Liver (tissue), 9 donors: ENCODE results near the gene COL26A1. TPM values are rescaled to one million over a fixed set of nuclear protein-coding genes. Genes with fewer than 3 reads are reported as not detected.

Source experiments
- DNase-seq: peaks from one replicate; pipeline ENCODE4 v3.0.0-alpha.2; 2017; ENCODE audit warnings: low spot score
- H3K27ac ChIP-seq, 2 donors: one replicate each; pipeline ENCODE4 v1.7.0; 2013; ENCODE audit warnings: inconsistent platforms in 2 of 2, low read length in 2 of 2, control low read depth in 1 of 2, low read depth in 1 of 2, mild to moderate bottlenecking in 1 of 2
- H3K27me3 ChIP-seq, 4 donors: one replicate each; pipeline versions ENCODE4 v1.6.1 to v1.7.0; 2013; ENCODE audit warnings: low read length in 3 of 4, inconsistent platforms in 1 of 4, mild to moderate bottlenecking in 1 of 4, moderate library complexity in 1 of 4; ENCODE audit not compliant: control insufficient read depth in 4 of 4, insufficient read depth in 4 of 4
- H3K36me3 ChIP-seq, 4 donors: one replicate each; pipeline versions ENCODE4 v1.6.1 to v1.7.0; 2013; ENCODE audit warnings: low read length in 3 of 4, mild to moderate bottlenecking in 3 of 4, low read depth in 1 of 4, moderate library complexity in 1 of 4; ENCODE audit not compliant: control insufficient read depth in 4 of 4, insufficient read depth in 3 of 4
- H3K4me1 ChIP-seq, 4 donors: one replicate each; pipeline versions ENCODE4 v1.6.1 to v1.7.0; 2013; ENCODE audit warnings: low read length in 3 of 4, mild to moderate bottlenecking in 3 of 4, moderate library complexity in 1 of 4; ENCODE audit not compliant: control insufficient read depth in 4 of 4, insufficient read depth in 4 of 4
- H3K4me3 ChIP-seq, 3 donors: one replicate each; pipeline versions ENCODE4 v1.6.1 to v1.7.0; 2013; ENCODE audit warnings: low read length in 3 of 3, control low read depth in 1 of 3, low read depth in 1 of 3, mild to moderate bottlenecking in 1 of 3
- H3K9ac ChIP-seq, 2 donors: one replicate each; pipeline ENCODE4 v1.7.0; 2013; ENCODE audit warnings: low read length in 2 of 2, mild to moderate bottlenecking in 2 of 2, moderate library complexity in 2 of 2, control low read depth in 1 of 2, low read depth in 1 of 2
- H3K9me3 ChIP-seq, 4 donors: one replicate each; pipeline versions ENCODE4 v1.6.1 to v1.7.0; 2013; ENCODE audit warnings: low read length in 3 of 4; ENCODE audit not compliant: control insufficient read depth in 4 of 4
- EGR1 ChIP-seq, 2 donors: IDR thresholded peaks; 2 replicates each; pipeline ENCODE4 v1.6.1; 2016 to 2018; ENCODE audit warnings: antibody characterized with exemption in 2 of 2, low read depth in 2 of 2
- FOXA1 ChIP-seq: IDR thresholded peaks from 2 replicates; pipeline ENCODE4 v1.6.1; 2016; ENCODE audit warnings: antibody characterized with exemption
- FOXA2 ChIP-seq: IDR thresholded peaks from 2 replicates; pipeline ENCODE4 v1.6.1; 2016; ENCODE audit warnings: antibody characterized with exemption
- GABPA ChIP-seq, 2 donors: IDR thresholded peaks in 1 of 2; conservative IDR thresholded peaks in 1 of 2; 2 replicates each; pipeline ENCODE4 v1.6.1; 2016; ENCODE audit warnings: antibody characterized with exemption in 2 of 2, mild to moderate bottlenecking in 1 of 2, moderate library complexity in 1 of 2
- HNF4A ChIP-seq, 2 donors: conservative IDR thresholded peaks; 2 replicates each; pipeline ENCODE4 v1.6.1; 2016; ENCODE audit warnings: antibody characterized with exemption in 2 of 2, mild to moderate bottlenecking in 2 of 2
- HNF4G ChIP-seq: IDR thresholded peaks from 2 replicates; pipeline ENCODE4 v1.6.1; 2016; ENCODE audit warnings: antibody characterized with exemption
- JUND ChIP-seq, 2 donors: IDR thresholded peaks; 2 replicates each; pipeline ENCODE4 v1.6.1; 2016; ENCODE audit warnings: antibody characterized with exemption in 2 of 2
- NR2F2 ChIP-seq: IDR thresholded peaks from 2 replicates; pipeline ENCODE4 v1.6.1; 2016; ENCODE audit warnings: antibody characterized with exemption
- RAD21 ChIP-seq, 2 donors: IDR thresholded peaks; 2 replicates each; pipeline ENCODE4 v1.6.1; 2016; ENCODE audit warnings: antibody characterized with exemption in 2 of 2, mild to moderate bottlenecking in 2 of 2
- RXRA ChIP-seq, 2 donors: IDR thresholded peaks; 2 replicates each; pipeline ENCODE4 v1.6.1; 2017 to 2018; ENCODE audit warnings: antibody characterized with exemption in 2 of 2, mild to moderate bottlenecking in 1 of 2
- SP1 ChIP-seq: IDR thresholded peaks from 2 replicates; pipeline ENCODE4 v1.6.1; 2018; ENCODE audit warnings: antibody characterized with exemption, mild to moderate bottlenecking
- TAF1 ChIP-seq: conservative IDR thresholded peaks from 2 replicates; pipeline ENCODE4 v1.6.1; 2016; ENCODE audit warnings: antibody characterized with exemption, mild to moderate bottlenecking
- YY1 ChIP-seq: IDR thresholded peaks from 2 replicates; pipeline ENCODE4 v1.6.1; 2016; ENCODE audit warnings: antibody characterized with exemption, mild to moderate bottlenecking
- WGBS: extraction: QIAGEN DNeasy Blood & Tissue Kit; methylation state at CpG from one replicate; pipeline ENCODE4 v1.1.7; 2013; 5-methylcytosine and 5-hydroxymethylcytosine counted together
- polyA plus RNA-seq, 2 donors: library from polyadenylated mRNA; stranded (reverse) in 1 of 2; unstranded in 1 of 2; fragments of 200-250 nt in 1 of 2; fragments of >200 nt in 1 of 2; fragmentation: Nextera tagmentation in 1 of 2; extraction: Ambion mirVana in 1 of 2; gene quantifications; one replicate each; pipeline versions ENCODE4 v1.2.1 to v1.2.3, GENCODE V29; 2013 to 2015
- total RNA-seq, 2 donors: library from RNA; depleted of rRNA; stranded (reverse); fragments of >200 nt; gene quantifications; one replicate each; pipeline ENCODE4 v1.2.3, GENCODE V29; 2014
- TF ChIP-seq, protein P1 (sequence below): IDR thresholded peaks from 2 replicates; pipeline ENCODE4 v1.6.1; 2016; ENCODE audit warnings: antibody characterized with exemption, mild to moderate bottlenecking
- TF ChIP-seq, protein P2 (sequence below): IDR thresholded peaks from 2 replicates; pipeline ENCODE4 v1.6.1; 2016; ENCODE audit warnings: antibody characterized with exemption
- TF ChIP-seq, protein P3 (sequence below): fragments of 150-350 bp; IDR thresholded peaks from 2 replicates; pipeline ENCODE4 v1.5.1; 2017; ENCODE audit warnings: improper control_type of control experiment, low read depth, low read length; ENCODE audit not compliant: missing input control
- TF ChIP-seq, protein P4 (sequence below): IDR thresholded peaks from 2 replicates; pipeline ENCODE4 v1.6.1; 2016; ENCODE audit warnings: antibody characterized with exemption
- TF ChIP-seq, protein P5 (sequence below): IDR thresholded peaks from 2 replicates; pipeline ENCODE4 v1.6.1; 2016; ENCODE audit warnings: antibody characterized with exemption
- donor health status: healthy.
- donor health status: healthy.
- donor health status: healthy.
- donor health status: healthy.
- donor health status: healthy.

The COL26A1 gene
- total and polyA plus RNA-seq, 4 donors = 0.76 to 1.8 (median 0.96) TPM

DNA sequence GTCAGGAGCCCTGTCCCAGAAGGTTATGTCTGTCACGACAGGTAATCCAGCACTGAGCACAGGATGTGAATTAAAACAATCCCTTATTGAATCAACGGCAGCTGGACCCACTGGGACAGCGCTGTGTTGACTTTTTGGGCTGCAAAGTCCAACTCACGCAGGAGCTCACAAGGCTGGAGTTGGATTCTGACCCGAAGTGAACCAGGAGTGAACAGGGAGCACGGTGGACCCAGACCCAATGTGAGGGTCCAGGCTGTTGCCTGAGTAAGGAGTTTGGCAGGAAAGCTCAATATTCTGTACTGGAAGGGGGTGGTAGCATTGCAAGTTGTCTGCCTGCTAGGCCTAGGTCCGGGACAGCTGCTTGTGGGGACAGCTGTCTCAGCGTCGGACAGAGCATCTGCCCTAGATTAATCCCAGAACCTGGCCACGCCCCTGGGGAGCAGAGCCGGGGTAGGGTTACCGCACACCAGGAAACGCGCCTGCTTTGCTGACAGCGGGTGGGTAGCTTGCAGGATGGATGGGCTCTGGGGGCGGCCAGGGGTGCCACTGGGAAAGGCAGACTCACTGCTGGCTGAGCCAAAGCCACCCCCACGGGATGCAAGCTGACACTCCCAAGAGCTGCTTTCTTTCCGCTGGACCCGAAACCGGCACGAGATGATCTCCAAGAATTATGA lies 24.0 kb downstream of the COL26A1 start:
- no peaks in the 10 kb centered on the region for H3K36me3 ChIP-seq
- 13% methylated on average over 21 of the region's 21 CpGs for WGBS
- H3K4me3 ChIP-seq = peak overlapping the region in 2 of 3 donors; percentile 23 to 28
- TF ChIP-seq RAD21 (IDR thresholded peaks at IDR 0.05) (peak in 1 of 2 donors; percentile 38), JUND (IDR thresholded peaks at IDR 0.05) (peak in 1 of 2 donors; percentile 27), HNF4A (conservative IDR thresholded peaks at IDR 0.05) (peak; percentile 98), GABPA (IDR thresholded peaks at IDR 0.05 in 1 of 2, conservative IDR thresholded peaks at IDR 0.05 in 1 of 2) (no peak), RXRA (IDR thresholded peaks at IDR 0.05) (peak; percentile 94 to 96), SP1 (peak; percentile 99), EGR1 (IDR thresholded peaks at IDR 0.05; ENCODE audit: low read depth in 2 of 2) (no peak), TAF1 (no peak), HNF4G (peak; percentile 89), NR2F2 (peak; percentile 33), FOXA2 (peak; percentile 96), FOXA1 (peak; percentile 86), YY1 (no peak)
- TF ChIP-seq, protein P1, sequence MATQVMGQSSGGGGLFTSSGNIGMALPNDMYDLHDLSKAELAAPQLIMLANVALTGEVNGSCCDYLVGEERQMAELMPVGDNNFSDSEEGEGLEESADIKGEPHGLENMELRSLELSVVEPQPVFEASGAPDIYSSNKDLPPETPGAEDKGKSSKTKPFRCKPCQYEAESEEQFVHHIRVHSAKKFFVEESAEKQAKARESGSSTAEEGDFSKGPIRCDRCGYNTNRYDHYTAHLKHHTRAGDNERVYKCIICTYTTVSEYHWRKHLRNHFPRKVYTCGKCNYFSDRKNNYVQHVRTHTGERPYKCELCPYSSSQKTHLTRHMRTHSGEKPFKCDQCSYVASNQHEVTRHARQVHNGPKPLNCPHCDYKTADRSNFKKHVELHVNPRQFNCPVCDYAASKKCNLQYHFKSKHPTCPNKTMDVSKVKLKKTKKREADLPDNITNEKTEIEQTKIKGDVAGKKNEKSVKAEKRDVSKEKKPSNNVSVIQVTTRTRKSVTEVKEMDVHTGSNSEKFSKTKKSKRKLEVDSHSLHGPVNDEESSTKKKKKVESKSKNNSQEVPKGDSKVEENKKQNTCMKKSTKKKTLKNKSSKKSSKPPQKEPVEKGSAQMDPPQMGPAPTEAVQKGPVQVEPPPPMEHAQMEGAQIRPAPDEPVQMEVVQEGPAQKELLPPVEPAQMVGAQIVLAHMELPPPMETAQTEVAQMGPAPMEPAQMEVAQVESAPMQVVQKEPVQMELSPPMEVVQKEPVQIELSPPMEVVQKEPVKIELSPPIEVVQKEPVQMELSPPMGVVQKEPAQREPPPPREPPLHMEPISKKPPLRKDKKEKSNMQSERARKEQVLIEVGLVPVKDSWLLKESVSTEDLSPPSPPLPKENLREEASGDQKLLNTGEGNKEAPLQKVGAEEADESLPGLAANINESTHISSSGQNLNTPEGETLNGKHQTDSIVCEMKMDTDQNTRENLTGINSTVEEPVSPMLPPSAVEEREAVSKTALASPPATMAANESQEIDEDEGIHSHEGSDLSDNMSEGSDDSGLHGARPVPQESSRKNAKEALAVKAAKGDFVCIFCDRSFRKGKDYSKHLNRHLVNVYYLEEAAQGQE = peak; percentile 74
- TF ChIP-seq, protein P2, sequence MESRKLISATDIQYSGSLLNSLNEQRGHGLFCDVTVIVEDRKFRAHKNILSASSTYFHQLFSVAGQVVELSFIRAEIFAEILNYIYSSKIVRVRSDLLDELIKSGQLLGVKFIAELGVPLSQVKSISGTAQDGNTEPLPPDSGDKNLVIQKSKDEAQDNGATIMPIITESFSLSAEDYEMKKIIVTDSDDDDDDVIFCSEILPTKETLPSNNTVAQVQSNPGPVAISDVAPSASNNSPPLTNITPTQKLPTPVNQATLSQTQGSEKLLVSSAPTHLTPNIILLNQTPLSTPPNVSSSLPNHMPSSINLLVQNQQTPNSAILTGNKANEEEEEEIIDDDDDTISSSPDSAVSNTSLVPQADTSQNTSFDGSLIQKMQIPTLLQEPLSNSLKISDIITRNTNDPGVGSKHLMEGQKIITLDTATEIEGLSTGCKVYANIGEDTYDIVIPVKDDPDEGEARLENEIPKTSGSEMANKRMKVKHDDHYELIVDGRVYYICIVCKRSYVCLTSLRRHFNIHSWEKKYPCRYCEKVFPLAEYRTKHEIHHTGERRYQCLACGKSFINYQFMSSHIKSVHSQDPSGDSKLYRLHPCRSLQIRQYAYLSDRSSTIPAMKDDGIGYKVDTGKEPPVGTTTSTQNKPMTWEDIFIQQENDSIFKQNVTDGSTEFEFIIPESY = no peak
- TF ChIP-seq, protein P3, sequence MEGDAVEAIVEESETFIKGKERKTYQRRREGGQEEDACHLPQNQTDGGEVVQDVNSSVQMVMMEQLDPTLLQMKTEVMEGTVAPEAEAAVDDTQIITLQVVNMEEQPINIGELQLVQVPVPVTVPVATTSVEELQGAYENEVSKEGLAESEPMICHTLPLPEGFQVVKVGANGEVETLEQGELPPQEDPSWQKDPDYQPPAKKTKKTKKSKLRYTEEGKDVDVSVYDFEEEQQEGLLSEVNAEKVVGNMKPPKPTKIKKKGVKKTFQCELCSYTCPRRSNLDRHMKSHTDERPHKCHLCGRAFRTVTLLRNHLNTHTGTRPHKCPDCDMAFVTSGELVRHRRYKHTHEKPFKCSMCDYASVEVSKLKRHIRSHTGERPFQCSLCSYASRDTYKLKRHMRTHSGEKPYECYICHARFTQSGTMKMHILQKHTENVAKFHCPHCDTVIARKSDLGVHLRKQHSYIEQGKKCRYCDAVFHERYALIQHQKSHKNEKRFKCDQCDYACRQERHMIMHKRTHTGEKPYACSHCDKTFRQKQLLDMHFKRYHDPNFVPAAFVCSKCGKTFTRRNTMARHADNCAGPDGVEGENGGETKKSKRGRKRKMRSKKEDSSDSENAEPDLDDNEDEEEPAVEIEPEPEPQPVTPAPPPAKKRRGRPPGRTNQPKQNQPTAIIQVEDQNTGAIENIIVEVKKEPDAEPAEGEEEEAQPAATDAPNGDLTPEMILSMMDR = no peak
- TF ChIP-seq, protein P4, sequence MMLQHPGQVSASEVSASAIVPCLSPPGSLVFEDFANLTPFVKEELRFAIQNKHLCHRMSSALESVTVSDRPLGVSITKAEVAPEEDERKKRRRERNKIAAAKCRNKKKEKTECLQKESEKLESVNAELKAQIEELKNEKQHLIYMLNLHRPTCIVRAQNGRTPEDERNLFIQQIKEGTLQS = no peak
- TF ChIP-seq, protein P5, sequence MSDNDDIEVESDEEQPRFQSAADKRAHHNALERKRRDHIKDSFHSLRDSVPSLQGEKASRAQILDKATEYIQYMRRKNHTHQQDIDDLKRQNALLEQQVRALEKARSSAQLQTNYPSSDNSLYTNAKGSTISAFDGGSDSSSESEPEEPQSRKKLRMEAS = peak; percentile 37
- H3K27me3 ChIP-seq = no peaks in the 10 kb centered on the region
- peak; percentile 52 for DNase-seq
- no peak overlapping the region for H3K9ac ChIP-seq
- H3K27ac ChIP-seq = peak overlapping the region in 1 of 2 donors; percentile 63
- peaks cover 7 to 18% (median 16%) of the 10 kb centered on the region in 4 donors for H3K4me1 ChIP-seq
- no peaks in the 10 kb centered on the region for H3K9me3 ChIP-seq
